ENCODE measurements around the gene ZNF609. TPM values are rescaled to one million over a fixed set of nuclear protein-coding genes. Genes with fewer than 3 reads are reported as not detected.

The ZNF609 gene
- total and polyA plus RNA-seq, 2 of the 13 experiments (the other 11 are each of a cell fraction or from before 2014, with no cell fraction given) = 8.9 to 9.9 TPM

GRCh38 chr15:64710676-64711428, 250.5 kb downstream of the ZNF609 start:
- FAIRE-seq = no peak

More at GRCh38 chr15:64710676-64711428, 250.5 kb downstream of the ZNF609 start:
- H4K20me1 ChIP-seq (ENCODE audit: insufficient read depth, low read length) = no peaks in the 10 kb centered on the region
- 42% methylated on average over 7 of the region's 7 CpGs for WGBS (ENCODE audit: low lambda C conversion rate)
- no peaks in the 10 kb centered on the region for H3K36me3 ChIP-seq (replicated peaks in 1 of 2; ENCODE audit: control insufficient read depth in 1 of 2, insufficient read depth in 2 of 2, low read length in 2 of 2)
- TF ChIP-seq SIN3B (IDR thresholded peaks at IDR 0.05; ENCODE audit: low read length) (no peak), AKAP8 (CRISPR knock-in tag; IDR thresholded peaks at IDR 0.05) (no peak), ZNF746 (CRISPR knock-in tag; IDR thresholded peaks at IDR 0.05) (no peak), ZNF329 (CRISPR knock-in tag; IDR thresholded peaks at IDR 0.05; ENCODE audit: low read depth) (no peak), ZNF556 (CRISPR knock-in tag; IDR thresholded peaks at IDR 0.05; ENCODE audit: borderline replicate concordance) (no peak)
- TF ChIP-seq, protein P1, sequence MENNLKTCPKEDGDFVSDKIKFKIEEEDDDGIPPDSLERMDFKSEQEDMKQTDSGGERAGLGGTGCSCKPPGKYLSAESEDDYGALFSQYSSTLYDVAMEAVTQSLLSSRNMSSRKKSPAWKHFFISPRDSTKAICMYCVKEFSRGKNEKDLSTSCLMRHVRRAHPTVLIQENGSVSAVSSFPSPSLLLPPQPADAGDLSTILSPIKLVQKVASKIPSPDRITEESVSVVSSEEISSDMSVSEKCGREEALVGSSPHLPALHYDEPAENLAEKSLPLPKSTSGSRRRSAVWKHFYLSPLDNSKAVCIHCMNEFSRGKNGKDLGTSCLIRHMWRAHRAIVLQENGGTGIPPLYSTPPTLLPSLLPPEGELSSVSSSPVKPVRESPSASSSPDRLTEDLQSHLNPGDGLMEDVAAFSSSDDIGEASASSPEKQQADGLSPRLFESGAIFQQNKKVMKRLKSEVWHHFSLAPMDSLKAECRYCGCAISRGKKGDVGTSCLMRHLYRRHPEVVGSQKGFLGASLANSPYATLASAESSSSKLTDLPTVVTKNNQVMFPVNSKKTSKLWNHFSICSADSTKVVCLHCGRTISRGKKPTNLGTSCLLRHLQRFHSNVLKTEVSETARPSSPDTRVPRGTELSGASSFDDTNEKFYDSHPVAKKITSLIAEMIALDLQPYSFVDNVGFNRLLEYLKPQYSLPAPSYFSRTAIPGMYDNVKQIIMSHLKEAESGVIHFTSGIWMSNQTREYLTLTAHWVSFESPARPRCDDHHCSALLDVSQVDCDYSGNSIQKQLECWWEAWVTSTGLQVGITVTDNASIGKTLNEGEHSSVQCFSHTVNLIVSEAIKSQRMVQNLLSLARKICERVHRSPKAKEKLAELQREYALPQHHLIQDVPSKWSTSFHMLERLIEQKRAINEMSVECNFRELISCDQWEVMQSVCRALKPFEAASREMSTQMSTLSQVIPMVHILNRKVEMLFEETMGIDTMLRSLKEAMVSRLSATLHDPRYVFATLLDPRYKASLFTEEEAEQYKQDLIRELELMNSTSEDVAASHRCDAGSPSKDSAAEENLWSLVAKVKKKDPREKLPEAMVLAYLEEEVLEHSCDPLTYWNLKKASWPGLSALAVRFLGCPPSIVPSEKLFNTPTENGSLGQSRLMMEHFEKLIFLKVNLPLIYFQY (CRISPR knock-in tag; IDR thresholded peaks at IDR 0.05; ENCODE audit: borderline replicate concordance) = no peak
- TF ChIP-seq, protein P2, sequence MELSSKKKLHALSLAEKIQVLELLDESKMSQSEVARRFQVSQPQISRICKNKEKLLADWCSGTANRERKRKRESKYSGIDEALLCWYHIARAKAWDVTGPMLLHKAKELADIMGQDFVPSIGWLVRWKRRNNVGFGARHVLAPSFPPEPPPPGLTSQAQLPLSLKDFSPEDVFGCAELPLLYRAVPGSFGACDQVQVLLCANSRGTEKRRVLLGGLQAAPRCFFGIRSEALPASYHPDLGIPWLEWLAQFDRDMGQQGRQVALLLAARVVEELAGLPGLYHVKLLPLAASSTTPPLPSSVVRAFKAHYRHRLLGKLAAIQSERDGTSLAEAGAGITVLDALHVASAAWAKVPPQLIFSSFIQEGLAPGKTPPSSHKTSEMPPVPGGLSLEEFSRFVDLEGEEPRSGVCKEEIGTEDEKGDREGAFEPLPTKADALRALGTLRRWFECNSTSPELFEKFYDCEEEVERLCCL (CRISPR knock-in tag; IDR thresholded peaks at IDR 0.05; ENCODE audit: borderline replicate concordance) = no peak
- intact Hi-C loops (cut with micrococcal nuclease; ENCODE audit: unreplicated experiment) = no loop called here
- H2AFZ ChIP-seq (ENCODE audit: low read length) = no peak overlapping the region
- H3K4me3 ChIP-seq (replicated peaks in 1 of 3; ENCODE audit: insufficient read depth in 1 of 3, low read depth in 2 of 3, low read length in 3 of 3) = no peak overlapping the region
- H3K9ac ChIP-seq (ENCODE audit: insufficient read depth, low read depth, low read length) = no peak overlapping the region
- DNase-seq (ENCODE audit: low spot score) = no peak
- POLR2A ChIA-PET = interaction anchor here (1.0 kb wide), 1 partner anchor 14 kb away, joined by 3 read pairs; no protein-coding TSS in a partner anchor
- no peak overlapping the region for H3K27ac ChIP-seq (ENCODE audit: extremely low read length, insufficient read depth, low read length)
- H3K4me2 ChIP-seq (ENCODE audit: low read depth, low read length) = no peak overlapping the region
- H3K27me3 ChIP-seq (ENCODE audit: control insufficient read depth in 1 of 2, insufficient read depth in 2 of 2, low read length in 2 of 2) = no peaks in the 10 kb centered on the region
- BruUV-seq (replicated peaks) = no TSS peak
- no peaks in the 10 kb centered on the region for H3K79me2 ChIP-seq (ENCODE audit: insufficient read depth, low read length)
- H3K9me3 ChIP-seq (ENCODE audit: low read length) = no peaks in the 10 kb centered on the region
- peaks cover 23% of the 10 kb centered on the region for H3K4me1 ChIP-seq (ENCODE audit: insufficient read depth, low read length)
- peak; percentile 54; the same call in 2 of the 3 replicates for ATAC-seq
- in situ Hi-C loops (cut with HindIII; ENCODE audit: extremely low pct_ligation_motif_present, low pct_unique_long_range_greater_than_20kb) = no loop called here
- CTCF ChIA-PET (ENCODE audit: low intra/inter-chr PET ratio, low total read pairs) = no interaction called here
